A549 (cell line): Measurements from ENCODE around the gene ATOH7.

ENCODE experiments used
- CHD2 ChIP-seq: fragments of 150-350 bp; IDR thresholded peaks from 2 replicates; pipeline ENCODE4 v1.6.1; 2014; ENCODE audit warnings: low read length; ENCODE audit not compliant: partially characterized antibody
- EP300 ChIP-seq, 2 experiments: fragments of >200 bp; sonication (Bioruptor Twin); formaldehyde crosslinking; IDR thresholded peaks; 2 replicates in 1 of 2; 3 replicates in 1 of 2; pipeline ENCODE4 v1.6.1; 2016 to 2017
- FOSL2 ChIP-seq, 2 experiments: fragments of 450-650 bp in 1 of 2; fragments of >200 bp in 1 of 2; sonication (Bioruptor Twin) in 1 of 2; formaldehyde crosslinking; IDR thresholded peaks; 2 replicates each; pipeline versions ENCODE4 v1.5.0 to v1.6.1; 2016 to 2020; ENCODE audit warnings: mild to moderate bottlenecking in 1 of 2, moderate library complexity in 1 of 2
- KDM1A ChIP-seq: fragments of 200-600 bp; sonication (generic); IDR thresholded peaks from 2 replicates; pipeline ENCODE4 v1.6.1; 2016; ENCODE audit warnings: low read depth, mild to moderate bottlenecking
- MAFK ChIP-seq: fragments of 450-650 bp; IDR thresholded peaks from 2 replicates; pipeline ENCODE4 v1.6.1; 2014; ENCODE audit not compliant: partially characterized antibody
- MAX ChIP-seq: IDR thresholded peaks from 2 replicates; pipeline ENCODE4 v1.6.1; 2012
- POLR2A ChIP-seq: IDR thresholded peaks from 2 replicates; pipeline ENCODE4 v1.6.1; 2012; ENCODE audit warnings: mild to moderate bottlenecking, low read length
- RAD21 ChIP-seq, 2 experiments: fragments of >200 bp in 1 of 2; sonication (Bioruptor Twin) in 1 of 2; formaldehyde crosslinking in 1 of 2; IDR thresholded peaks in 1 of 2; conservative IDR thresholded peaks in 1 of 2; 2 replicates in 1 of 2; 3 replicates in 1 of 2; pipeline ENCODE4 v1.6.1; 2012 to 2018; ENCODE audit warnings: inconsistent platforms in 1 of 2
- TF ChIP-seq, protein P1 (sequence below): fragments of >200 bp; sonication (Bioruptor Twin); formaldehyde crosslinking; IDR thresholded peaks from 3 replicates; pipeline ENCODE4 v1.5.1; 2016
- TF ChIP-seq, protein P2 (sequence below): fragments of >200 bp; sonication (Bioruptor Twin); formaldehyde crosslinking; IDR thresholded peaks from 3 replicates; pipeline ENCODE4 v1.6.1; 2016
- TF ChIP-seq, protein P3 (sequence below): fragments of 250-450 bp; sonication (Bioruptor Pico); IDR thresholded peaks from 2 replicates; pipeline ENCODE4 v1.5.0; 2021; ENCODE audit warnings: mild to moderate bottlenecking, moderate library complexity, borderline replicate concordance

- no peak for TF ChIP-seq MAFK
- TF ChIP-seq, protein P1, sequence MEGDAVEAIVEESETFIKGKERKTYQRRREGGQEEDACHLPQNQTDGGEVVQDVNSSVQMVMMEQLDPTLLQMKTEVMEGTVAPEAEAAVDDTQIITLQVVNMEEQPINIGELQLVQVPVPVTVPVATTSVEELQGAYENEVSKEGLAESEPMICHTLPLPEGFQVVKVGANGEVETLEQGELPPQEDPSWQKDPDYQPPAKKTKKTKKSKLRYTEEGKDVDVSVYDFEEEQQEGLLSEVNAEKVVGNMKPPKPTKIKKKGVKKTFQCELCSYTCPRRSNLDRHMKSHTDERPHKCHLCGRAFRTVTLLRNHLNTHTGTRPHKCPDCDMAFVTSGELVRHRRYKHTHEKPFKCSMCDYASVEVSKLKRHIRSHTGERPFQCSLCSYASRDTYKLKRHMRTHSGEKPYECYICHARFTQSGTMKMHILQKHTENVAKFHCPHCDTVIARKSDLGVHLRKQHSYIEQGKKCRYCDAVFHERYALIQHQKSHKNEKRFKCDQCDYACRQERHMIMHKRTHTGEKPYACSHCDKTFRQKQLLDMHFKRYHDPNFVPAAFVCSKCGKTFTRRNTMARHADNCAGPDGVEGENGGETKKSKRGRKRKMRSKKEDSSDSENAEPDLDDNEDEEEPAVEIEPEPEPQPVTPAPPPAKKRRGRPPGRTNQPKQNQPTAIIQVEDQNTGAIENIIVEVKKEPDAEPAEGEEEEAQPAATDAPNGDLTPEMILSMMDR, result no peak
- TF ChIP-seq POLR2A, result no peak
- no peak for TF ChIP-seq EP300 (IDR thresholded peaks at IDR 0.05)
- TF ChIP-seq CHD2, result no peak
- TF ChIP-seq, protein P2, sequence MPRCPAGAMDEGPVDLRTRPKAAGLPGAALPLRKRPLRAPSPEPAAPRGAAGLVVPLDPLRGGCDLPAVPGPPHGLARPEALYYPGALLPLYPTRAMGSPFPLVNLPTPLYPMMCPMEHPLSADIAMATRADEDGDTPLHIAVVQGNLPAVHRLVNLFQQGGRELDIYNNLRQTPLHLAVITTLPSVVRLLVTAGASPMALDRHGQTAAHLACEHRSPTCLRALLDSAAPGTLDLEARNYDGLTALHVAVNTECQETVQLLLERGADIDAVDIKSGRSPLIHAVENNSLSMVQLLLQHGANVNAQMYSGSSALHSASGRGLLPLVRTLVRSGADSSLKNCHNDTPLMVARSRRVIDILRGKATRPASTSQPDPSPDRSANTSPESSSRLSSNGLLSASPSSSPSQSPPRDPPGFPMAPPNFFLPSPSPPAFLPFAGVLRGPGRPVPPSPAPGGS, result no peak
- TF ChIP-seq MAX, result no peak
- TF ChIP-seq RAD21 (conservative IDR thresholded peaks at IDR 0.05 in 1 of 2, IDR thresholded peaks at IDR 0.05 in 1 of 2), result no peak
- no peak for TF ChIP-seq KDM1A
- TF ChIP-seq, protein P3, sequence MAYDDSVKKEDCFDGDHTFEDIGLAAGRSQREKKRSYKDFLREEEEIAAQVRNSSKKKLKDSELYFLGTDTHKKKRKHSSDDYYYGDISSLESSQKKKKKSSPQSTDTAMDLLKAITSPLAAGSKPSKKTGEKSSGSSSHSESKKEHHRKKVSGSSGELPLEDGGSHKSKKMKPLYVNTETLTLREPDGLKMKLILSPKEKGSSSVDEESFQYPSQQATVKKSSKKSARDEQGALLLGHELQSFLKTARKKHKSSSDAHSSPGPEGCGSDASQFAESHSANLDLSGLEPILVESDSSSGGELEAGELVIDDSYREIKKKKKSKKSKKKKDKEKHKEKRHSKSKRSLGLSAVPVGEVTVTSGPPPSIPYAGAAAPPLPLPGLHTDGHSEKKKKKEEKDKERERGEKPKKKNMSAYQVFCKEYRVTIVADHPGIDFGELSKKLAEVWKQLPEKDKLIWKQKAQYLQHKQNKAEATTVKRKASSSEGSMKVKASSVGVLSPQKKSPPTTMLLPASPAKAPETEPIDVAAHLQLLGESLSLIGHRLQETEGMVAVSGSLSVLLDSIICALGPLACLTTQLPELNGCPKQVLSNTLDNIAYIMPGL, result no peak
- TF ChIP-seq FOSL2 (IDR thresholded peaks at IDR 0.05), result no peak
- no peak for TF ChIP-seq FOSL2 (CRISPR knock-in tag; IDR thresholded peaks at IDR 0.05)
These were observed 39.8 kb downstream of the ATOH7 start for GRCh38 chr10:68192113-68192512.
